Measurements from ENCODE around the gene SCN7A.
"Not testable (repeated sequence)": the region's sequence is repeated elsewhere in the genome, so short reads cannot be mapped to it uniquely, and the experiment has no call there.

Gene SCN7A

DNA sequence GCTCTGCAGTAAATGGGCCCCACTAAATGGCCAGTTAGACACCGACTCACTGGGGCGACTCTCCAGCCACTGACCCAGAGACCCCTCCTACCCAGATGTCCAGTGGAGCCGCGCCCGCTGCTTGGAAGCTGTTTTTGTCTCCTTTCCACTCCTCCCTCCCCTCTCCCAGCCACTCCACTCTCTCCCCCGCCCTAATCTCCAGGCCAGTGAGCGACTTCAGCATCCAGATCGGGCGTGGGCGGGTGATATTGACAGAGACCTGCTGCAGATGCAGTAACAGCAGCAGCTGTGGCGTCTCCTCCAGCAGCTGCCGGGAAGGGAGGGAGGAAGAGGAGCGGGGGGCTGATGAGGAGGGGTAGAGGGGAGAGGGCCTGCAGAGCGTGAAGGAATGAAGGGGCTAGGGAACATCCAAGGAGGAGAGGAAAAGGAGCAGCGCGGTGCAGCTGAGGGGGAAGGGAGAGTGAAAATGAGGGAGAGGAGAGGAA lies at the start of gene SCN7A:
Gene SCN7A (minus strand): TSS at position 110 of the 485 bp plus-strand sequence. CDS start 16,553 bp downstream, outside the sequence.
- DNase-seq: no peak

DNA sequence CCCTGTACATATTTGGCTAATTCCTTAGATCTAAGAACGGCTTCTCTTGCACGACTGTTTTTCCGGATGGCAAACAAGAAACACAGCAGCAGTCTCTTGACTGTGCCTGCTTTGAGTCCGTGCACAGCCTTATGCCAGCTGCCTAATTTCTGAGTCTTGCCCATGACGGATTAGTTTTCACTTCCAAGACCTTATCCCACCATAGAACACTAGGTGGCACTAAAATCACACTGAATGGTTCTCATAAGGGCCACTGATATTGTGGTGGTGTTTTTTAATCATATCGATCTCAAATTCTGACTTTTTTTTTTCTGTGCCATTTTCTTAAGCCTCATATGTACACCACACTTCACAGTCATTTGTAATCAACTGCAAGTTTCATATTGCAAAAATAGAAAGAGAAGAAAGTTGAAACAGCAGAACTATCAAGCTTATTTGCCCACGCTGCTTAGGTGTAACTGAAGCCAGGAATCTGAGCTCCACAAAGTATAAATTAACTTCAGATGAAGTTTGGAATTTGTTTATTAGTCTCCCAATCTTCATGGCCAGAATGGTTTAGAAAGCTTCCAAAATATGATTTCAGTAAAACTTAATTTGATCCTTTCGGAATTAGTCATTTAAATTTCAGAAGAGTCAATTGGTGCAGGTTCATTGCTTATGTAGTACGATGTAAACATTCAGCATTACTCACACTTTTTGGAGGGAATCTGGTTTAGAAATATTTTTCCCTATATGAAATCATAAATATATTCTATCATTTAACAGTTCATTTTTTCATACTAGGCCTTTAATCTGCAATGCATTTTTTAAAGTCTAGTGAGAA lies 45.5 kb upstream of the SCN7A start:
- DNase-seq: no peak

DNA sequence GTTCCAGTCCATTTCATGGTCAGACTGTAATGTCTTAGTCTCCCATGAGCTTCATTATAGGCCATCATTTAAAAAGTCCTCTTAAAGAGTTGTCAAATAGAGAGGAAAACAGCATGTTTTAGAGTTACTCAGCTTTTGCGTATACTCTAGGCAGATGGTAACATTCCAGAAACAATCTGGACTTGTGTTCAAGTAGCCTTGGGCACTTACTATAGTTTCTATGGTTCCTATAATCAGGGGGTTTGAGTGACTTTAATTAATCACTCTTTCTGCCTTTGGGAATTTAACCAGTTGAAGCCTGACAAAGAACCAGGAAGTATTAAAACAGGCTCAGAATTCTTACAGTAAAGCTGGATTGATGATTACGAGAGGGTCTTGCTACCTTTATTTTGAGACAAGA lies 42.1 kb upstream of the SCN7A start:
- no peak for DNase-seq

DNA sequence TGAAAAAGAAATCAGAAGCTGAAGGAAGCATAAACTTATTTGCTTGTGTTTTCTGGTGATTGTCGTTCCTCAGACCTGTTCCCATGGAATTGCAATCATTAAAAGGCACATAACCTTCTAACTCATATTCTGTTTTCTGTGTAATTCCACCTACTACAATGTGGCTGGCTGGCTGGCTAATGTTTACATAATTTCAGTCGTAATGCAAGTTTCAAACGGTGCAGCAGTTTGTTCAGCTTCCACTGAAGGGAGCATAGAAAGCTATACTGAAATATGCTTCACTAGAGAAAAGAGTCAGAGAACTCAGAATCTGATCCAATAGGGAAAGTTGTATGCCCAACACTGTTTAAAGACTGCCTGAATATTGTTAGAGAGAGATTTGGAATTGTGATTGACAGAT lies 27.1 kb upstream of the SCN7A start:
- no peak for DNase-seq

DNA sequence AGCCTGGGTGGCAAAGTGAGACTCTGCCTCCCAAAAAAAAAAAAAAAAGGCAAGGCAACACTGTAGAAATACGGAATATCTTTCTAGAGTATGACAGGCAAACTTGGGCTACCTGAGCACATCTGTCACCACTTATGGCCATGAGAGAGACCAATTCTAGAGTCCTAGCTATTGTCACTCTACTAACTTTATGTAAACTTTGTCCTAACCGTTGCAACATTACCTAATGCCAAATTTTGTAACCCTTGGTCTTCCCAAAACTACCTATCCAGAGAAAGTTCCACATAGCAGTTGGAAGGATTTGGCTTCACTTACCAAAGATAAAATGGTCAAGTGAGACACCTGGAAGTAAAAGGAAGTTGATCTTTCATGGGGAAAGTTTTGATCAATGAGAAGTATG lies 26.6 kb upstream of the SCN7A start:
- no peak for DNase-seq

DNA sequence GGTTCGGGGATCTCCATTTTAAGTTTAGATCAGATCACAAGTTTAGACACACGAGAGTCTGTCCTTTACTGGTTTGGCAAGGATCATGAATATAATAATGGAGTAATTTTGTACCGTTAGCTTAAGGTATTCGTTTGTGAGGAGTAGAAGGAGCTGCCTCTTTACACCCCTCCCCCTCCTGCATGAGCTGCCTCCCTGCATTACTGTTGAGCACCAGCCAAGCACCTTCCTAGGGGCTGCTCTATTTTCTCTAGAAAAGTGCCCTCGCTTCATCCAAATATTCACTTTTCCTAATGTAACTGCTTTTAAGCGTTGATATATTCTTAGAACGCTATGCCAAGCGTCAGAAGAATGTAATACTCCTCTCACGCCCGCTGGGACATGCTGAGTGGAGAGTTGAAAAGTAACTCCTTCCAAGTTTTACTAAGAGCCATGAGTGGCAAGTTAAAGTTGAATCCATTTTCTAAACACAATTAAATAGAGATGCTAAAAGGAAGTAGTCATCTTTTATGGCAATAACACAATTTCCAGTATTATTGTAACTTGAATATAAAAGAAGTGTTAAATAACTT lies 25.4 kb upstream of the SCN7A start:
- DNase-seq: no peak

DNA sequence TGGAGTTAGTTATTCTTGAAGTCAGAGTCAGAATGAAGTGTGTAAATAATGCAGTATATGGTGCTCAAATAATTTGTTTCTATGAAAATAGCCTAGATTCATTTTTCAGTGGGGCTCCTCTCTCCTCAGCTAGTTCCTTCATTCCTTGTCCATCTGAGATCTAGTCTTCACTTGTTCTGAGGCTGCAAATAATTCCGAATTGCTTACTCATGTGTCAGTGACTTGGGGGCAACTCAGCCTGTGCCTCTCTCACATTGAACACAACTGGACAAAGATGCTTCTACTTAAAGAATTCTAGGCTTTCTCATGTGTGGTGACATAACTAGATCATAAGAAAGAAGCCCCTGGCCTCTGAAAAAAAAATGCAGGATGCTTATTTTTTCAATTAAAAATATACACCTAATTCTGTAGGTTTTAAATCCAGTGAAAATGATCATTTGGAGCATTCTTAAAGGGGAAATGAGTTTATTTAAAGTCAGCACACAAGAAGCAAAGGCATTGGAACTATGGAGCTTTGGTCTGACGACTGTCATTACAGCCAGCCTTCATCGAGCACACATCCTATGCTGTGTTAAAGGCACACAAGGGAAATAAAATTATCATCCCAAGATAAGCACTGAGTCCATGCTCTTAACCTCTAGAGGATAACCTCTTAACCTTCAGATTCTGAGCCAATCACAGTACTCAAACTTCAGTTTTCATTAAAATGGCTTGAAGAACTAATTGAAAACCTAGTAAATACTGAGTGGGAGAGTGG lies 24.8 kb upstream of the SCN7A start:
- no peak for DNase-seq

DNA sequence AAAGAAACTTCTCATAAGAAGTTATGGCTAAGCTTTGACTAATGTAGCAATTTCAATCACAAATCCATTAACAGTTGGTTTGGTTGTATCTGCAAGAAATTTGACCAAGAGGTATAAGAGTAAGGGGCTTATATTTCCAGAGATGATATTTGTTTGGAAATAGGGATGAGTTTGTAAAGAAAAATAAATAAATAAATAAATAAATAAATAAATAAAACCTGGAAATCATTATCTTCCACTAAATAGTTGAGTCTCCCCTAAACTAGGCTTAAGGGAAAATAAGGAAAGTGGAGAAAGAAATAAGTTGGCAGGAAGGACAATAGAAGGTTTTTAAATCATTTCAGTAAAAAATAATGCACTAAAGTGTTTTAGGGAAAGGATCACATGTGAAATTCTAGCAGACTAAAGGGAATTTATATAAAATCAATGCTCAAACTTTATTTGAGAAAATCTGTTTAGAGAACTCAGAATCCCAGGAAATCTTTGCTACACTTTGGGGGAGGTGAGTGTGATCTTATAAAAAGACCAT lies 23.5 kb upstream of the SCN7A start:
- DNase-seq: no peak

DNA sequence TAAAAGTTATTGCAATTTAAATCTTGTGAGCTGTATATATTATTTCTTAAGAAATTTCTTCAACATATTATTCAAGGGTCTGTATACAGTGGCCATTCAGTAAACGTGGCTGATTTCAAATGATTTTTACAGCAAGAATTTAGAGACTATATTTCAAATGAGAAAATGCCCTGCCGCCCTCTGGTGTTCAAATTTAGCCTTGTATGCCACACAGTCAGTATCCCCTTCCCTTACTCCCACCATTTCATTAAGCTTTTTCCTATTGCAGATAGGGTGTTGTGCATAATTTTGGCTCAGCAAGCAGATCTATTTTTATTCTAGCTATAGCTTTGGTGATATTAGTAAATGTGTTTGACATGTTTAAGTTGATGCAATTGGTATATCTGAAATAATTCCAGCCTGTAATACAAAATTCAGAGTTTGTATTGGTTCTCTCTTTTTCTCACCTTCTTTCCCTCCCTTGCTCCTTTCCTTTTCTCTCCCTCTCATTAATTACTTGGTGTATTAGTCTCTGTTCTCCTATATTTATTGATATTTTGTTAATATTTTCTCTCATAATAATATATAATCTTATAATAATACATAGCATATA lies 22.8 kb upstream of the SCN7A start:
- DNase-seq: no peak

DNA sequence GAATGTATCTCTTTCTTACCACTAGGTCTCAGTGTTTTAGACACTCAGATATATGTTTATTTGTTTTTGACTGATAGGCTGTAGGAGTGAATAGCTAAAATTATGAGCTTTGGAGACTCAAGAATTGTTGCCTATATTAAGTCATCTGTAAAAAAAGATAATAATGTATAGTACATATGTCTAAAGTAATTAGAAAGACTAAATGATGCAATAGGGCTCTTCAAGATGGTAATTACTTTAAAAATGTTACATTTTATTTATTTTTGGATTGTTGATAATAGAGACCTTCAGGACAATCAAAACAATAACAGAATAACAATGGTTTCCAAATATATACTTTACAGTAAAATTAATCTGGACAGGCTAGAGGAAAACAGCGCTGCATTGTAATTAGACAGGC lies 19.9 kb upstream of the SCN7A start:
- no peak for DNase-seq

DNA sequence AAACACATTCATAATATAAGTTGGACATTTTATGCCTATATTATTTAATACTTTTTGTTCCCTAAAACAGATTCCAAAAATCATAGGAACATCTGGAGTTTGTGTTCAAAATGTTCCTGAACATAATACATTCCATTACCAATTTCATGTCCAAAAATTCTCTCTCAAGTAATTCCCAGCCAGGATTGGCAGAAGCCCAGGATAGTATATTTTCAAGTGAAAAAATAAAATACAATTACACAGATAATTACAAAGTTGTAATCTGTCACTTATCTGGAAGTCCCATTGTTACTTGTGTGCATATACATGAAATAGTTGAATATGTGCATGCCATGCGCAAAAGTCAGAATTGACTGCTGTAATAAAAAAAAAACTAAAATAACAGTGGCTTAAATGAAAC lies 5.2 kb upstream of the SCN7A start:
- no peak for DNase-seq

DNA sequence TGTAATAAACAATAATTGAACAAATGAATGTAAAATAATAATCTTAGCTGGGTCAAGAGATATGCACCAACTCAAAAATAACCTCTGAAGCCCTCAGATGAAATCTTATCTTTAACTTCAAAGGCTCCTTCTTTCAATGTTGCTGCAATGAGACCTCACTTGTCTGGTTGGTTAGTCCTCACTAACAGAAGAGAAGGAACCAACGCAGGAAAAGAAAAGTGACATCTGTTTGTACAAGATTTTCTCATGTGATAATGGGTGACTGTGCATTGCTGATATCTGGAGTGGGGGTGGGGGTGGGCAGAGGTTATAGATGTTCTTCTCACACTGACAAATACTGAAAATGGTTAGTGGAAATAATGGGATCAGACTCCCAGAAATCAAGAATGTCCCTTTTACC lies 2.6 kb downstream of the SCN7A start:
- no peak for DNase-seq

DNA sequence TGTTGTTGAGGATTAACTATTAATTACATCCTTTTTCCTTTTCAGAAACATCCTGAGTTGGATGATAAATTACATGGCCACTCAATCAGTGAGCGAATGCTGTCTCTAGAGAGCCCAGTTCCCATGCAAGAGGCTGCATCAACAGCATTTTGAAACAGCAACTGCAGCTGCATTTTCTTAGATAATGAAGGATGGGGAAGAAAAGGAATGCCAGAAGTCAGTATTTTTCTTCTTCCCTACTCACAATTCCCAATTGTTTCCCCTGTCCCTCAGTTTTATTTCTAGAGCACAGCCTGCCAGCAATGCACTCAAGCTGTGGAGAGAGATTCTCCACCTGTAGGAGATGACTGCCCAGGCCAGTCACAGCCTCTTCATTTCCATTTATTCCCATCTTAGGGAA lies 6.9 kb downstream of the SCN7A start:
- no peak for DNase-seq

DNA sequence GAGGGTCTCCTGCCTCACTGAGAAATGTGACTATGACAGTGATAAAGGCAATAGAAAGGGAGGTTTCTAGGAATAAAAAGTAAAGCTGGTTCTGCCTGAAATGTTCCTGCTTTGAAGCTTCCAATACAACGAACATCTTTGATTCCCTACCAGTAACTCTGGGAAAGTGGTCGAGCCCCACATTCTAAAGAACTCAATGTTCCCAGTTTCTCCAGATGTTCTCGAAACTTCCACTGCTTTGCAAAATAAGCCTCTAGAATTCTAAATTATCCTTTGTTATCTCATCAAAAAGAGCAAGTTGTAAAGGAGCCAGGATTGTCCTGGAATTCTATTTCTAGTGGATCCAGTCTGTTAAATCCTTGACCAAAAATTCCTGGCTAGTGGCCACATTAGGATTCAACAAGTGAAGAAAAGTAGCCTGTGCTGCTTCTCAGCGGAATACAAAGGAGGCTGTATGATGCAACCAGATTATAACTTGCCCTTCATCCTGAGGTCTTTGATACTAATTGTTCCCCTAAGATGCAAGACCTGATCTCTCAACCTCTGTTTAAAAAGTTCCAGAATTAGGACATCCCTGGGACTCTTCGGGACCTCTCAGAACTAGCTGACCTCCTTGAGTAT lies 8.4 kb downstream of the SCN7A start:
- DNase-seq: no peak

DNA sequence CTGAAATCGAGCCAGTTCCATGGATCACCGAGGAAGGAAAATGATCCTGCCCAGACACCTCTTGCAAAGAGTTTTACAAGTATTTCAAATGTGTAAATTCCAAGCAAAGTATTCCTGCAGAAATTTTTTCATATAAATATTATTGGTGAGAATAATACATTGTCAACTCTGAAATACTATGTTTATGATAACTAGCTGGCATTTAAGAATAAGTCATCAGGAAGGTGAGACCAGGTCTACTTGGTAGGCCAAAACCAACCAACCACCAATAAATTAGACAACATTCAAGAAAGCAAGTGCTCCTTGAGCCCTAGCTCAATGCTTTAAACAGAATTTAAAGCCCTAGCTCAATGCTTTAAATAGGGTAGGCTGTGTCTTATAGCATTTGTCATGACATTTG lies 21.7 kb downstream of the SCN7A start:
- no peak for DNase-seq

DNA sequence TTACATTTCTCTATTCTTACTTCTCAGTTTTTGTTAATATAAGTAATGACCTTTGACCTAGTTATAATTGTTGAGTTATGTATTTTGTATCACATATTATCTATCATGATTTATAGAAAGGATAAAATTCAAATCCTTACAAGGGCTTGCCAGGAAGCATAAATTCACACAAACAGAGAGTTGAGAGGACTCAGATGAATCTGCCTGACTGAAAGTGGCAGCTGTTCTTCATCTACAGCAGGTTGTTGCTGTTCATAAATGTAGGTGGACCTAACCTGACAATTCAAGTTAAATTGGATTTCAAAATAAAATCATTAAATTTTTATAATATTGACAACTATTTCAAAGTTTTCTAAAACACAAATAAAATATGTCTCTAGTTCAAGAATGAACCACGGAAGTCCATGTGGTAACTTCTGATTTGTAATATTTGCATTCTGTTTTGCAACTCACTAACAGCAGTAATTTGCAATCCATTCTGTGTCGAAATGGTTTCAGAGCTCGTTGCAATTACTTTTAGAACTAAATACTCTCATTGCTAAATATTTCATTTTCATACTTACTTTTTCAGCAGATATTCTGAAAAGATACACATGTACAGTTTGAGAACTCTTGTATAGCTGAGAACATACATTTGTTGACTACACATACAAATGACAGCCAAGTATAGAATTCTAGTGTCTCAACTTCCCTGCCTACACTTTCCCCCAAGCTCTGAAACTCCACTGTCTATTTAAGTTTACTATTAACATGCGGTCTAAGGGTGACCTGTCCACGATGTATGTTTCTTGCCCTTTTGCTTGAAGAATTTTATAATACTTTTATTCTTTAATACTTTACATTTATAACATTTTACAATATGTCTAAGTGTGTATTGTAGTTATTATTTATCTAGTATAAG lies 25.7 kb downstream of the SCN7A start:
- no peak for DNase-seq

DNA sequence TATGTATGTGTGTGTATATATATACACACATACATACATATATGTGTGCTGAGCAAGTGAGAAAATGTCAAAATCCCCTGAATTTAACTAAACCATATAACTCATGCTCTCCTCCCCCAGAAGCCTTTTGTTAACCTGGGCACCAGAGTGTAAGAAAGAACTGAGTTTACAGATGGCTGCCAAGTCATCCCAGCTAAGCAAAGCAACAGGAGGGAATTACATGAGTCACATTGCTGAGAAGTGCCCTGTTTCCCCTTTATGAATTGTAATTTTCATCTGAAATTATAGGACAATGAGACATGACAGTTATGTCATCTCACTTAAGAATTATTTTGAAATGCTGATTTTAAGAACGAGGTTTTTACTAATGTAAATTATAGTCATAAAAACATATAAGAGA lies 29.9 kb downstream of the SCN7A start:
- no peak for DNase-seq

DNA sequence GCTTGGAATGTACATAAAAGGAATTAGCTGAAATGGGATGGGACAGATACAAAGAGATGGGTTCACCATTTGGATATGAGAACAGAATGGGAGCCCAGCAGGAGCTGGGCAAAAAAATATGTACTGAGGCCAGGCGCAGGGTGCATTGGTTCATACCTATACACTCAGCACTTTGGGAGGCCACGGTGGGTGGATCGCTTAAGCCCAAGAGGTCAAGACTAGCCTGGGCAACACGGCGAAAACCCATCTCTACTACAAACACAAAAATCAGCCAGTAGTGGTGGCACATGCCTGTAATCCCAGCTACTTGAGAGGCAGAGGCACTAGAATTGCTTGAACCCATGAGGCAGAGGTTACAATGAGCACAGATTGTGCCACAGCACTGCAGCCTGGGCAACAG lies 30.4 kb downstream of the SCN7A start:
- no peak for DNase-seq

DNA sequence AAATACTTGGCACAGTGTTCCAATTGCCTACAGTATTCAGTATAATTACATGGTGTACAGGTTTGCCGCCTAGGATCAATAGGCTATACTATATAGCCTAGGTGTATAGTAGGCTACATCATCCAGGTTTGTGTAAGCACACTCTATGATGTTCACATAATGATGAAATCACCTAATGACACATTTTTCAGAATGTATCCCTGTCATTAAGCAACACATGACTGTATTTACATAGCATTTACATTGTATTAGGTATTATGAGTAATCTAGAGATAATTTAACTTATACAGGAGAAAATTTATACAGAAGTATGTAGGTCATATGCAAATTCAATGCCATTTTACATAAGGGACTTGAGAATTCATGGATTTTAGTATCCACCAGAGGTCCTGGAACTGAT lies 35.4 kb downstream of the SCN7A start:
- DNase-seq: no peak

DNA sequence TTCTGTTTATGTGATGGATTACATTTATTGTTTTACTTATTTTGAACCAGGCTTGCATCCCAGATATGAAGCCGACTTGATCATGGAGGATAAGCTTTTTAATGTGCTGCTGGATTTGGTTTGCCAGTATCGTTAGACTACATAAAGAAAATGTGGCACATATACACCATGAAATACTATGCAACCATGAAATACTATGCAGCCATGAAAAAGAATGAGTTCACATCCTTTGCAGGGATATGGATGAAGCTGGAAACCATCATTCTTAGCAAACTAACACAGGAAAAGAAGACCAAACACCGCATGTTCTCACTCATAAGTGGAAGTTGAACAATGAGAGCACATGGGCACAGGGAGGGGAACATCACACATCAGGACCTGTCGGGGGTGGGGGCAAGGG lies 38.2 kb downstream of the SCN7A start:
- DNase-seq: not testable (repeated sequence)

DNA sequence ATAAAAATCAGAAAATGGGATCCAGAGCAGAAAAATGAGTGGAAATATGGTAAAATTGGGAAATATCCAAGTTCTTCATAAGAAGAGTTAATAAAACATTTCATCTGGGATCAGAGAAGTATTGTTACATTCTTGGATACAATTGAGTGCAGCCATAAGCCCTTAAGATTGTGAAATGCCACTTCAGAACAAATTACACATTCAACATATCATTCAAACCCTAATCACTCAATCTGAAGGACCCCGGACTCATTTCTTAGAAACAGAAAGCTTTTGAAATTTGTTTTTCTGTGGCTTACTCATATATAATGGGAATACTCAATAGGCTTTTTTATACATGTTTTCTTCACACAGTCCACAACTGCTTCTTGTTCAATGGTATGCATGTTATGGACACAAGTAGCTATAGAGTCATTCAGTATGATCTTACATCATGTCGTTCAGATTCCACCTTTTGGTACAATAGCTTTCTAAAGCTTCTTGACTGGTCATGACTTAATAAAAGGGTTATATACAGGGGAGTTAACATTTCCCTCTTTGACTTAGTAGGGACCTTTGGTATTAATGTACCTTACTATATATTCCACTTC lies 39.9 kb downstream of the SCN7A start:
- DNase-seq: no peak

Measured in activated CD4-positive, CD25-positive, alpha-beta regulatory T cell (primary cell).